H1 (cell line): Measurements from ENCODE around the gene PLEKHH3.

Source experiments
- BRCA1 ChIP-seq: IDR thresholded peaks from 2 replicates; pipeline ENCODE4 v1.6.1; 2012; ENCODE audit warnings: low read depth, low read length, improper control_type of control experiment
- EP300 ChIP-seq, 2 experiments: IDR thresholded peaks; 1 replicate in 1 of 2; 2 replicates in 1 of 2; pipeline ENCODE4 v1.6.1; 2011 to 2012; ENCODE audit warnings: low read depth in 2 of 2, low read length in 2 of 2, mild to moderate bottlenecking in 2 of 2, borderline replicate concordance in 1 of 2, inconsistent platforms in 1 of 2, moderate library complexity in 1 of 2
- FOSL1 ChIP-seq: IDR thresholded peaks from 2 replicates; pipeline ENCODE4 v1.6.1; 2011; ENCODE audit warnings: mild to moderate bottlenecking, low read depth, low read length, moderate library complexity; ENCODE audit not compliant: insufficient read depth
- GABPA ChIP-seq: IDR thresholded peaks from 2 replicates; pipeline ENCODE4 v1.6.1; 2011; ENCODE audit warnings: mild to moderate bottlenecking, low read length, moderate library complexity, borderline replicate concordance; ENCODE audit not compliant: insufficient read depth
- JUN ChIP-seq: IDR thresholded peaks from 2 replicates; pipeline ENCODE4 v1.6.1; 2011; ENCODE audit warnings: low read depth, mild to moderate bottlenecking, improper control_type of control experiment, low read length
- POLR2AphosphoS5 ChIP-seq: IDR thresholded peaks from 2 replicates; pipeline ENCODE4 v1.6.1; 2011; ENCODE audit warnings: low read depth, low read length
- RXRA ChIP-seq: IDR thresholded peaks from 2 replicates; pipeline ENCODE4 v1.6.1; 2011; ENCODE audit warnings: low read depth, mild to moderate bottlenecking, low read length, moderate library complexity; ENCODE audit not compliant: insufficient read depth
- TF ChIP-seq, protein P1 (sequence below), 3 experiments: IDR thresholded peaks; 1 replicate in 2 of 3; 2 replicates in 1 of 3; pipeline versions ENCODE4 v1.5.1 to v1.6.1; 2011; ENCODE audit warnings: low read length in 3 of 3, mild to moderate bottlenecking in 3 of 3, inconsistent platforms in 2 of 3, low read depth in 1 of 3, moderate library complexity in 1 of 3; ENCODE audit not compliant: insufficient read depth in 1 of 3; ENCODE audit errors: control extremely low read depth in 1 of 3

DNA sequence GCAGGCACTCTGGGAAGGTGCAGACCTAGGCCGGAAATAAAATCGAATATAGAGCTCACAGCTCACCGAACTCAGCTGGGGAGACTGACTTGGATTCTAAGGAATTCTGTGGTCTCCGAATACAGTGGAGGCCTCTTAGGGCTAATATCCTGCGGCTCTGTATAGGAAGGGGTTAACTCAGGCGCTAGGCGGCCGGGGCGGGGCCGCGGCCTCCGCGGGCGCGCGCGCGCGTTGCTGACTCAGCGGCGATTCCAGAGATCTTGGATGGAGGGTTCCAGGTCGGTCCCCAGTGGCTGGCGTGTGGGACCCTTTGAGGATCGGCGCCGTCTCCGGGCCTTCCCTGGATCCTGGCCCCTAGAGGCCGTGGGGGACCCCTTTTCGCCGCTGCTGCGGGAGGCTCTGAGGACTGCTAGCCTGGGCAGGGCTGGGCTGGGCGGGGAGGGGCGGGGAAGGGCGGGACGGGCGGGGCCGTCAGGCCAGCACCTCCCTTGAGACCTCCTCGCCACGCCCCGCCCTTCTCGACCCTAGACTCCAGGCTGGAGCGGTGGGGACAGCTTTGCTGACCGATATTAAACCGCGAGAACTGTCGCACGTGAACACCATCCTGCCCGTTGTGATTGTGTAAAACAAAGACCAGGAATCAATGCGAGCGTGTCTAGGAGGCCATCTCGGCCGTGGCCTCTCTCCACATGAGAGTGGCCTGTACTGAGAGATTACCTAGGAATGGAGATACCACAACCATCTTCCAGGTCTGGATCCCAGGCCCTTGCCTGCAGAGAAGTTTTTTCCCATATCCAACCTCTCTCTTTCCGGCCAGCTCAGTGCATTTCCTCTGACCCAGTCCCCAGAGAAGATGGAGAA lies 1.4 kb upstream of the PLEKHH3 start:
- no peak for TF ChIP-seq BRCA1
- TF ChIP-seq JUN = no peak
- TF ChIP-seq EP300 (IDR thresholded peaks at IDR 0.05; ENCODE audit: borderline replicate concordance in 1 of 2, low read depth in 2 of 2, low read length in 2 of 2) = 0 out of 3 replicates have a peak, but pooled peaks of 1 of the 2 experiments have one; percentile 54
- TF ChIP-seq, protein P1, sequence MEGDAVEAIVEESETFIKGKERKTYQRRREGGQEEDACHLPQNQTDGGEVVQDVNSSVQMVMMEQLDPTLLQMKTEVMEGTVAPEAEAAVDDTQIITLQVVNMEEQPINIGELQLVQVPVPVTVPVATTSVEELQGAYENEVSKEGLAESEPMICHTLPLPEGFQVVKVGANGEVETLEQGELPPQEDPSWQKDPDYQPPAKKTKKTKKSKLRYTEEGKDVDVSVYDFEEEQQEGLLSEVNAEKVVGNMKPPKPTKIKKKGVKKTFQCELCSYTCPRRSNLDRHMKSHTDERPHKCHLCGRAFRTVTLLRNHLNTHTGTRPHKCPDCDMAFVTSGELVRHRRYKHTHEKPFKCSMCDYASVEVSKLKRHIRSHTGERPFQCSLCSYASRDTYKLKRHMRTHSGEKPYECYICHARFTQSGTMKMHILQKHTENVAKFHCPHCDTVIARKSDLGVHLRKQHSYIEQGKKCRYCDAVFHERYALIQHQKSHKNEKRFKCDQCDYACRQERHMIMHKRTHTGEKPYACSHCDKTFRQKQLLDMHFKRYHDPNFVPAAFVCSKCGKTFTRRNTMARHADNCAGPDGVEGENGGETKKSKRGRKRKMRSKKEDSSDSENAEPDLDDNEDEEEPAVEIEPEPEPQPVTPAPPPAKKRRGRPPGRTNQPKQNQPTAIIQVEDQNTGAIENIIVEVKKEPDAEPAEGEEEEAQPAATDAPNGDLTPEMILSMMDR (IDR thresholded peaks at IDR 0.05; ENCODE audit: control extremely low read depth in 1 of 3, insufficient read depth in 1 of 3, low read depth in 1 of 3, low read length in 3 of 3) = no peak; a peak in 1 of 4 replicates
- TF ChIP-seq RXRA = no peak
- no peak for TF ChIP-seq GABPA
- no peak for TF ChIP-seq FOSL1
- TF ChIP-seq POLR2AphosphoS5 = peak; percentile 84
